Trophoblast cell (in vitro differentiated cells and primary cell): Measurements from ENCODE around the gene IL16.

ENCODE experiments used
- DNase-seq, 2 donors: peaks; one replicate each; pipeline ENCODE4 v3.0.0-alpha.2; 2016
- H2AFZ ChIP-seq: 2 replicates; pipeline ENCODE4 v1.6.1; 2013; ENCODE audit warnings: low read length, moderate library complexity, mild to moderate bottlenecking; ENCODE audit not compliant: insufficient read depth, poor library complexity
- H2AK5ac ChIP-seq: 2 replicates; pipeline ENCODE4 v1.6.1; 2013; ENCODE audit warnings: mild to moderate bottlenecking, low read length
- H2BK120ac ChIP-seq: 2 replicates; pipeline ENCODE4 v1.6.1; 2013; ENCODE audit warnings: low read length, mild to moderate bottlenecking, moderate library complexity; ENCODE audit not compliant: insufficient read depth, poor library complexity
- H2BK12ac ChIP-seq: 2 replicates; pipeline ENCODE4 v1.6.1; 2013; ENCODE audit warnings: mild to moderate bottlenecking, low read length, moderate library complexity
- H2BK5ac ChIP-seq: 2 replicates; pipeline ENCODE4 v1.6.1; 2013; ENCODE audit warnings: low read length, low read depth, moderate library complexity, mild to moderate bottlenecking; ENCODE audit not compliant: poor library complexity
- H3K14ac ChIP-seq: 2 replicates; pipeline ENCODE4 v1.6.1; 2013; ENCODE audit warnings: mild to moderate bottlenecking, low read length
- H3K18ac ChIP-seq: 2 replicates; pipeline ENCODE4 v1.6.1; 2013; ENCODE audit warnings: mild to moderate bottlenecking, low read length
- H3K23ac ChIP-seq: 2 replicates; pipeline ENCODE4 v1.6.1; 2013; ENCODE audit warnings: low read length
- H3K27ac ChIP-seq: 2 replicates; pipeline ENCODE4 v1.5.1; 2013; ENCODE audit warnings: low read depth, mild to moderate bottlenecking, inconsistent platforms, low read length, moderate library complexity
- H3K27me3 ChIP-seq: 2 replicates; pipeline ENCODE4 v1.6.1; 2013; ENCODE audit warnings: inconsistent platforms, mild to moderate bottlenecking, low read length, moderate library complexity; ENCODE audit not compliant: insufficient read depth
- H3K36me3 ChIP-seq, 2 experiments: 1 replicate in 1 of 2; 2 replicates in 1 of 2; pipeline ENCODE4 v1.6.1; 2013; ENCODE audit warnings: low read length in 2 of 2, mild to moderate bottlenecking in 2 of 2, moderate library complexity in 1 of 2; ENCODE audit not compliant: insufficient read depth in 2 of 2, control insufficient read depth in 1 of 2
- H3K4ac ChIP-seq: 2 replicates; pipeline ENCODE4 v1.6.1; 2013; ENCODE audit warnings: low read depth, mild to moderate bottlenecking, low read length, moderate library complexity
- H3K4me1 ChIP-seq, 2 experiments: 1 replicate in 1 of 2; 2 replicates in 1 of 2; pipeline ENCODE4 v1.6.1; 2013; ENCODE audit warnings: low read length in 2 of 2, mild to moderate bottlenecking in 2 of 2, moderate library complexity in 1 of 2; ENCODE audit not compliant: insufficient read depth in 2 of 2, control insufficient read depth in 1 of 2
- H3K4me2 ChIP-seq: 2 replicates; pipeline ENCODE4 v1.6.1; 2013; ENCODE audit warnings: inconsistent platforms, mild to moderate bottlenecking, low read length, moderate library complexity
- H3K4me3 ChIP-seq: 2 replicates; pipeline ENCODE4 v1.5.1; 2013; ENCODE audit warnings: mild to moderate bottlenecking, low read depth, low read length, inconsistent platforms
- H3K79me1 ChIP-seq: one replicate; pipeline ENCODE4 v1.6.1; 2013; ENCODE audit warnings: low read length
- H3K79me2 ChIP-seq: 2 replicates; pipeline ENCODE4 v1.6.1; 2013; ENCODE audit warnings: low read length, mild to moderate bottlenecking; ENCODE audit not compliant: control insufficient read depth, insufficient read depth, poor library complexity
- H3K9ac ChIP-seq: 2 replicates; pipeline ENCODE4 v1.6.1; 2013; ENCODE audit warnings: mild to moderate bottlenecking, low read length
- H3K9me3 ChIP-seq: 2 replicates; pipeline ENCODE4 v1.6.1; 2013; ENCODE audit warnings: low read depth, mild to moderate bottlenecking, control low read depth, inconsistent platforms, low read length; ENCODE audit not compliant: insufficient read depth
- H4K12ac ChIP-seq: 2 replicates; pipeline ENCODE4 v1.6.1; 2013; ENCODE audit warnings: low read depth, mild to moderate bottlenecking, low read length, moderate library complexity
- H4K8ac ChIP-seq: 2 replicates; pipeline ENCODE4 v1.6.1; 2013; ENCODE audit warnings: low read depth, mild to moderate bottlenecking, low read length, moderate library complexity
- H4K91ac ChIP-seq: one replicate; pipeline ENCODE4 v1.6.1; 2013; ENCODE audit warnings: low read depth, mild to moderate bottlenecking, low read length, moderate library complexity
- WGBS: extraction: QIAGEN DNeasy Blood & Tissue Kit; methylation state at CpG from one replicate; pipeline ENCODE4 v1.1.7; 2013; ENCODE audit warnings: missing lambda C conversion rate; ENCODE audit not compliant: insufficient read length, insufficient coverage; ENCODE audit errors: extremely low coverage; 5-methylcytosine and 5-hydroxymethylcytosine counted together

IL16 gene

DNA sequence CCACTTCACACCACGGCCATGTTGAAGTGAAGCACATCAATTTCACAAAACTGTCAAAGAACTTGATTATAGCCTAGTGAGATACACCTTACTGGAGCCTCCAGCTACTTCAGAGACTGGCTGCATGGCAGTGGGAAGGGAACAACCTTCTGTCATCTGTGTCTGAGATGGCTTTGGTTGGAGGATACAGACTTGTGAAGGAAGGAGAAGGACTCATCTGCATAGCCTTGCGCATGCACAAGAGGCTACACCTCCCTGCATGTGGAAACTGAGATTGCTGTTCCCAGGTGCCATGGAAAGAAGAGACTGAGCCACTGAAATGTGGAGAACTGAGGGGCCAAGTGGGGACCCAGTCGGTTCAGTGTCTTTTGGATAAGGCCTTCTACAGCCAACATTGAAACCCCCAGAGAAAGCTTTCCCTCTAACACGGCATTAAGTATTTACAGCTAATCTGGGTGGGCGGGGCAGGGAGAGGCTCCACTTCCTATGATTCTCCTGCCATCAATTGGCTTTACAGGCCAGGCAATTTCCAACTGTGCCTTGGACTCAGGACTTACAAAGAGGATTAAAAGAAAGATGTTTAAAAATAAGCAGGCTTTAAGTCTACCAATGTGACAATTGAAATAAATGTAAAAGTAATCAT lies 58.8 kb downstream of the IL16 start:
- H4K12ac ChIP-seq = no peak overlapping the region
- no peak overlapping the region for H2AK5ac ChIP-seq
- no peak overlapping the region for H2BK120ac ChIP-seq
- no CpG with 5 or more reads among the region's 5 CpGs for WGBS
- no peak overlapping the region for H2BK5ac ChIP-seq
- no peaks in the 10 kb centered on the region for H3K4me1 ChIP-seq
- no peak overlapping the region for H3K9ac ChIP-seq
- H3K23ac ChIP-seq = no peak overlapping the region
- no peak overlapping the region for H4K91ac ChIP-seq
- H3K27ac ChIP-seq = no peak overlapping the region
- H3K14ac ChIP-seq = no peak overlapping the region
- no peaks in the 10 kb centered on the region for H3K36me3 ChIP-seq
- H3K4me3 ChIP-seq = no peak overlapping the region
- H3K18ac ChIP-seq = no peak overlapping the region
- no peaks in the 10 kb centered on the region for H3K9me3 ChIP-seq
- H3K4ac ChIP-seq = no peak overlapping the region
- H2AFZ ChIP-seq = no peak overlapping the region
- no peak overlapping the region for H2BK12ac ChIP-seq
- no peak overlapping the region for H3K4me2 ChIP-seq
- H3K79me1 ChIP-seq = no peaks in the 10 kb centered on the region
- H3K27me3 ChIP-seq = no peaks in the 10 kb centered on the region
- no peak overlapping the region for H4K8ac ChIP-seq
- H3K79me2 ChIP-seq = no peaks in the 10 kb centered on the region
- no peak for DNase-seq

DNA sequence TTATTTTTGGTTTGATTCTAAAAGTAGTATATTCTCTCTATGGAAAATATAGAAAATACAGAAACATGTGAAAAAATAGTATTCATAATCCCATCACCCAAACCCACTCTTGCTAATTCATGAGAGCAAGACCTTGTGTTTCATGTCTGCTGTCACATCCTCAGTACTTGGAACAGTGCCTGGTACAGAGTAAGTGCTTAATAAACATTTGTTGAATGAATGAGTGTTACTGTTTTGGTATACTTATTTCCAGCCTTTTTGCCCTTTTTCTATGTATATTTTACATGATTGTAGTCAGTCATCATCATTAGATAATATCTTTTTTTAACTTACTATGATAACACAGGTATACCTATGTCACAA lies 59.3 kb downstream of the IL16 start:
- Histone ChIP-seq H3K4me1 (no peaks in the 10 kb centered on the region), H3K79me1 (no peaks in the 10 kb centered on the region), H3K4me2 (no peak overlapping the region), H2AFZ (no peak overlapping the region), H3K18ac (no peak overlapping the region), H3K14ac (no peak overlapping the region), H3K36me3 (no peaks in the 10 kb centered on the region), H3K9ac (no peak overlapping the region), H3K4ac (no peak overlapping the region), H4K8ac (no peak overlapping the region), H2BK120ac (no peak overlapping the region), H2AK5ac (no peak overlapping the region), H2BK12ac (no peak overlapping the region), H2BK5ac (no peak overlapping the region), H4K12ac (no peak overlapping the region), H3K27ac (no peak overlapping the region), H3K79me2 (no peaks in the 10 kb centered on the region), H3K9me3 (no peaks in the 10 kb centered on the region), H4K91ac (no peak overlapping the region), H3K27me3 (no peaks in the 10 kb centered on the region), H3K4me3 (no peak overlapping the region), H3K23ac (no peak overlapping the region)
- DNase-seq = no peak

DNA sequence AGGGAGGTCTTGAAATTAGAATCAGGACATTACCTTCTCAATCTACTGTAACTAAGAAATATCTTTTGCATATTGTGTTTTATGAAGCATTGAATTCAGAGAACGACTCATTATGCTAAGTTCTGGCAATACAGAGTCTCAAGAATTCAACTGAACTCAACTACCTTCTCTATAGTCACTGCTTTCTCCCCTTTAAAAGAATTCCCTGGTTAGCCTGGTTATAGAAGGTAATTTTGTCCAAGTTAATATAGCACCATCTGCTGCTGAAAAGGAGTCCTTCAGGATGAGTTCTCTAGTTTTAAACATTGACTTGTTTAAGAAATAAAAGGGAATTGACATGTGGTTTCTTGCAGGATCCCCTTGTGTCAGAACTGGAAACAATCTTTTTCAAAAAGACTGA lies 60.2 kb downstream of the IL16 start:
- Histone ChIP-seq H4K91ac (no peak overlapping the region), H3K36me3 (no peaks in the 10 kb centered on the region), H3K9me3 (no peaks in the 10 kb centered on the region), H3K23ac (no peak overlapping the region), H3K14ac (no peak overlapping the region), H3K79me1 (no peaks in the 10 kb centered on the region), H3K79me2 (no peaks in the 10 kb centered on the region), H2BK120ac (no peak overlapping the region), H3K4me2 (no peak overlapping the region), H2AFZ (no peak overlapping the region), H3K9ac (no peak overlapping the region), H3K18ac (no peak overlapping the region), H3K27ac (no peak overlapping the region), H2BK12ac (no peak overlapping the region), H3K4me3 (no peak overlapping the region), H4K8ac (no peak overlapping the region), H2AK5ac (no peak overlapping the region), H2BK5ac (no peak overlapping the region), H4K12ac (no peak overlapping the region), H3K27me3 (no peaks in the 10 kb centered on the region), H3K4me1 (no peaks in the 10 kb centered on the region), H3K4ac (no peak overlapping the region)
- no CpG with 5 or more reads among the region's 1 CpG for WGBS
- peak in 1 of 2 donors; percentile 56 for DNase-seq

- Histone ChIP-seq H3K4me1 (no peaks in the 10 kb centered on the region), H3K9ac (no peak overlapping the region), H3K79me1 (no peaks in the 10 kb centered on the region), H3K14ac (no peak overlapping the region), H2BK120ac (no peak overlapping the region), H4K91ac (no peak overlapping the region), H4K8ac (no peak overlapping the region), H3K9me3 (no peaks in the 10 kb centered on the region), H2BK12ac (no peak overlapping the region), H3K4me2 (no peak overlapping the region), H2AK5ac (no peak overlapping the region), H3K18ac (no peak overlapping the region), H3K36me3 (no peaks in the 10 kb centered on the region), H3K79me2 (no peaks in the 10 kb centered on the region), H3K23ac (no peak overlapping the region), H2AFZ (no peak overlapping the region), H2BK5ac (no peak overlapping the region), H3K4me3 (no peak overlapping the region), H3K4ac (no peak overlapping the region), H3K27me3 (no peaks in the 10 kb centered on the region), H3K27ac (no peak overlapping the region), H4K12ac (no peak overlapping the region)
- no peak for DNase-seq
- WGBS = no CpG with 5 or more reads among the region's 2 CpGs
Measured at GRCh38 chr15:81257435-81257834, 60.8 kb downstream of the IL16 start.
